A673 (cell line): ENCODE results near the gene EPO. TPM values are rescaled to one million over a fixed set of nuclear protein-coding genes. Genes with fewer than 3 reads are reported as not detected.

Experiments
- Bru-seq: library from RNA; stranded (reverse); fragments of 400-500 nt; gene quantifications from one replicate; lab custom pipeline; 2021; lab: Mats Ljungman, UMichigan
- BruChase-seq, 2 experiments: library from RNA; stranded (reverse); fragments of 400-500 nt; gene quantifications; one replicate each; lab custom pipeline; 2021; lab: Mats Ljungman, UMichigan
- BruUV-seq: library from RNA; stranded (reverse); fragments of 400-500 nt; replicated peaks from 2 replicates; lab custom pipeline; 2021; lab: Mats Ljungman, UMichigan
- CTCF ChIA-PET: fragments of 300-600 bp; sonication (Branson Sonifier 250); formaldehyde crosslinking; loops from one replicate; lab custom pipeline; 2022; ENCODE audit warnings: antibody characterized with exemption; lab: Charles Lee
- POLR2A ChIA-PET: fragments of 300-600 bp; sonication (Branson Sonifier 250); formaldehyde crosslinking; loops from one replicate; lab custom pipeline; 2022; ENCODE audit warnings: antibody characterized with exemption; ENCODE audit not compliant: low non-redundant PET; lab: Charles Lee
- DNase-seq: peaks from one replicate; pipeline ENCODE4 v3.0.0-alpha.2; 2015; ENCODE audit warnings: low spot score
- H3K27ac ChIP-seq: fragments of 200-600 bp; sonication (generic); 2 replicates; pipeline ENCODE4 v1.5.1; 2016; ENCODE audit warnings: mixed run types, low read depth, mild to moderate bottlenecking, mixed read lengths, antibody characterized with exemption, low read length; ENCODE audit not compliant: poor library complexity, severe bottlenecking
- H3K27me3 ChIP-seq: fragments of 200-600 bp; sonication (generic); replicated peaks from 2 replicates; pipeline ENCODE4 v1.6.1; 2017; ENCODE audit warnings: mixed run types, low read depth, mild to moderate bottlenecking, mixed read lengths, antibody characterized with exemption, low read length; ENCODE audit not compliant: insufficient read depth, poor library complexity
- H3K36me3 ChIP-seq: fragments of 200-600 bp; sonication (generic); 2 replicates; pipeline ENCODE4 v1.6.1; 2016; ENCODE audit warnings: mixed run types, mild to moderate bottlenecking, mixed read lengths, antibody characterized with exemption, low read length; ENCODE audit not compliant: insufficient read depth, poor library complexity, severe bottlenecking
- H3K4me1 ChIP-seq: fragments of 200-600 bp; sonication (generic); 2 replicates; pipeline ENCODE4 v1.6.1; 2017; ENCODE audit warnings: mixed run types, mild to moderate bottlenecking, mixed read lengths, antibody characterized with exemption, low read length; ENCODE audit not compliant: insufficient read depth, poor library complexity, severe bottlenecking
- H3K4me3 ChIP-seq: fragments of 200-600 bp; sonication (generic); 2 replicates; pipeline ENCODE4 v1.5.1; 2016; ENCODE audit warnings: low read depth, mixed run types, mild to moderate bottlenecking, mixed read lengths, low read length; ENCODE audit not compliant: poor library complexity, severe bottlenecking
- H3K9me3 ChIP-seq: fragments of 200-600 bp; sonication (generic); 2 replicates; pipeline ENCODE4 v1.6.1; 2016; ENCODE audit warnings: mixed run types, low read depth, mild to moderate bottlenecking, mixed read lengths, antibody characterized with exemption, low read length; ENCODE audit not compliant: poor library complexity, severe bottlenecking
- CTCF ChIP-seq: fragments of 300-800, 200-600 bp; sonication (generic); conservative IDR thresholded peaks from 2 replicates; pipeline ENCODE4 v1.5.1; 2017; ENCODE audit warnings: low read depth, mild to moderate bottlenecking, antibody characterized with exemption, low read length, moderate library complexity, mixed read lengths
- EZH2 ChIP-seq: fragments of 200-600 bp; sonication (generic); IDR thresholded peaks from 2 replicates; pipeline ENCODE4 v1.6.1; 2017; ENCODE audit warnings: borderline replicate concordance, low read depth, mild to moderate bottlenecking, mixed read lengths, antibody characterized with exemption, low read length; ENCODE audit not compliant: poor library complexity, severe bottlenecking
- intact Hi-C: fragments of 100-400 bp; cut with micrococcal nuclease; formaldehyde crosslinking; loops from one replicate; pipeline ENCODE4 v1.10.0; 2022; ENCODE audit not compliant: unreplicated experiment
- long read RNA-seq: library from polyadenylated mRNA; stranded (forward); transcript quantifications from one replicate; pipeline ENCODE4 v2.0.0, GENCODE V29; 2022
- total RNA-seq: library from RNA; stranded (reverse); gene quantifications from 2 replicates; pipeline ENCODE4 v1.2.3, GENCODE V29; 2021

Gene EPO
- total RNA-seq (0.21 TPM in 1 of 2 replicates, not detected in the other), Bru-seq, nascent RNA (not detected), BruChase-seq, experiment 1, labeled RNA remaining after a 2-hour chase (percentile 16 among the genes with signal in this experiment), BruChase-seq, experiment 2, labeled RNA remaining after a 6-hour chase (percentile 28 among the genes with signal in this experiment)
- long read RNA-seq, result 0 reads

DNA sequence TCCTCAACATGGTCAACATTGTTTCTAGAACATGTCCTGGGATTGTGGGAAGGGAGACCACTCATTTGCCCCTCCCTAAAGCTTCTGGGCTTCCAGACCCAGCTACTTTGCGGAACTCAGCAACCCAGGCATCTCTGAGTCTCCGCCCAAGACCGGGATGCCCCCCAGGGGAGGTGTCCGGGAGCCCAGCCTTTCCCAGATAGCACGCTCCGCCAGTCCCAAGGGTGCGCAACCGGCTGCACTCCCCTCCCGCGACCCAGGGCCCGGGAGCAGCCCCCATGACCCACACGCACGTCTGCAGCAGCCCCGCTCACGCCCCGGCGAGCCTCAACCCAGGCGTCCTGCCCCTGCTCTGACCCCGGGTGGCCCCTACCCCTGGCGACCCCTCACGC, at the start of gene EPO:
Gene EPO (plus strand): TSS at position 190 of the 392 bp plus-strand sequence. CDS start 513 bp downstream, outside the sequence.
- Histone ChIP-seq H3K9me3 (no peaks in the 10 kb centered on the region), H3K4me1 (peaks cover 4% of the 10 kb centered on the region), H3K27ac (no peak within 1 kb of the TSS), H3K36me3 (no peaks in the 10 kb centered on the region), H3K4me3 (no peak within 1 kb of the TSS), H3K27me3 (peaks cover 38% of the 10 kb centered on the region)
- no TSS peak for BruUV-seq
- intact Hi-C loops, result no loop called here
- no peak for TF ChIP-seq CTCF
- no peak for TF ChIP-seq EZH2
- ChIA-PET CTCF (interaction anchor here (0.7 kb wide), 3 partner anchors 8 to 15 kb away, joined by 3 to 5 read pairs (median 3); partner anchors contain the start of gene POP7), POLR2A (no interaction called here)
- DNase-seq, result no peak

- BruUV-seq, result no TSS peak
- Histone ChIP-seq H3K9me3 (no peaks in the 10 kb centered on the region), H3K27me3 (no peaks in the 10 kb centered on the region), H3K36me3 (peaks cover 3% of the 10 kb centered on the region), H3K4me3 (no peak overlapping the region), H3K4me1 (no peaks in the 10 kb centered on the region), H3K27ac (no peak overlapping the region)
- intact Hi-C loops, result loop anchor here (5.0 to 10.0 kb wide), 3 partner anchors 39 to 194 kb away; partner anchors contain the start of genes FBXO24, LRCH4 and TSC22D4
- ChIA-PET CTCF (interaction anchor here (0.7 kb wide), 1 partner anchor 200 kb away, joined by 4 read pairs; no protein-coding TSS in a partner anchor), POLR2A (interaction anchor here (0.7 kb wide), 2 partner anchors 144 to 580 kb away, joined by 3 to 26 read pairs; no protein-coding TSS in a partner anchor)
- TF ChIP-seq EZH2 (no peak), CTCF (no peak)
- no peak for DNase-seq
These were observed 48.6 kb upstream of the EPO start for GRCh38 chr7:100671353-100672327.

- peak within 1 kb of the TSS; percentile 99 for H3K27ac ChIP-seq
- H3K27me3 ChIP-seq, result no peaks in the 10 kb centered on the region
- H3K36me3 ChIP-seq, result peaks cover 18% of the 10 kb centered on the region
- peak; percentile 99 for DNase-seq
- no peaks in the 10 kb centered on the region for H3K4me1 ChIP-seq
- CTCF ChIA-PET, result no interaction called here
- no TSS peak for BruUV-seq
- POLR2A ChIA-PET, result no interaction called here
- peak within 1 kb of the TSS; percentile 98 for H3K4me3 ChIP-seq
- H3K9me3 ChIP-seq, result no peaks in the 10 kb centered on the region
- TF ChIP-seq EZH2 (no peak), CTCF (no peak)
- intact Hi-C loops, result loop anchor here (5.0 to 10.0 kb wide), 3 partner anchors 41 to 196 kb away; partner anchors contain the start of genes FBXO24, LRCH4 and TSC22D4
These were observed 46.8 kb upstream of the EPO start, which contains the start of gene GNB2 for GRCh38 chr7:100673302-100673941. Gene GNB2, plus strand, starts transcription at chr7:100673740. Its CDS starts 2,526 bp downstream, at chr7:100676266.
